SJCRH30 (cell line): ENCODE results near the gene TSFM. TPM values are rescaled to one million over a fixed set of nuclear protein-coding genes. Genes with fewer than 3 reads are reported as not detected.
"Not testable (repeated sequence)": the region's sequence is repeated elsewhere in the genome, so short reads cannot be mapped to it uniquely, and the experiment has no call there.

Experiments
- DNase-seq, 2 experiments: peaks; one replicate each; pipeline ENCODE4 v3.0.0-alpha.2; 2015 to 2020
- H3K27ac ChIP-seq: fragments of 250-450 bp; sonication (Bioruptor Pico); 2 replicates; pipeline ENCODE4 v1.5.1; 2020; ENCODE audit warnings: mild to moderate bottlenecking, moderate library complexity
- H3K27me3 ChIP-seq: fragments of 250-450 bp; sonication (Bioruptor Pico); 2 replicates; pipeline ENCODE4 v1.5.1; 2020; ENCODE audit warnings: mild to moderate bottlenecking, moderate library complexity
- H3K36me3 ChIP-seq: fragments of 250-450 bp; sonication (Bioruptor Pico); 2 replicates; pipeline ENCODE4 v1.5.1; 2020; ENCODE audit warnings: mild to moderate bottlenecking, moderate library complexity
- H3K4me1 ChIP-seq: fragments of 250-450 bp; sonication (Bioruptor Pico); 2 replicates; pipeline ENCODE4 v1.5.1; 2020; ENCODE audit warnings: mild to moderate bottlenecking, moderate library complexity
- H3K4me3 ChIP-seq: fragments of 250-450 bp; sonication (Bioruptor Pico); 2 replicates; pipeline ENCODE4 v1.5.1; 2020; ENCODE audit warnings: mild to moderate bottlenecking, moderate library complexity
- H3K9me3 ChIP-seq: fragments of 250-450 bp; sonication (Bioruptor Pico); replicated peaks from 2 replicates; pipeline ENCODE4 v1.5.1; 2020; ENCODE audit warnings: mild to moderate bottlenecking, moderate library complexity
- total RNA-seq: library from RNA; depleted of rRNA; stranded (reverse); fragments of >200 nt; shearing (Covaris generic); gene quantifications from 2 replicates; pipeline ENCODE4 v1.2.3, GENCODE V29; 2014

Gene TSFM
- total RNA-seq, 1 experiment from 2014 or later: 440 TPM

GRCh38 chr12:57817261-57817989 lies 34.8 kb downstream of the TSFM start:
- Histone ChIP-seq H3K9me3 (no peaks in the 10 kb centered on the region), H3K27me3 (no peaks in the 10 kb centered on the region), H3K4me1 (no peaks in the 10 kb centered on the region), H3K36me3 (peaks cover 34% of the 10 kb centered on the region), H3K4me3 (no peak overlapping the region), H3K27ac (no peak overlapping the region)
- no peak for DNase-seq

- H3K9me3 ChIP-seq, H3K4me3 ChIP-seq, H3K27me3 ChIP-seq, H3K27ac ChIP-seq, H3K4me1 ChIP-seq: not testable (repeated sequence)
- DNase-seq: peak; percentile 57 to 67
- peaks cover 39% of the 10 kb centered on the region for H3K36me3 ChIP-seq
These were observed 35.4 kb downstream of the TSFM start for GRCh38 chr12:57817990-57818331.

- H3K27me3 ChIP-seq, H3K9me3 ChIP-seq, H3K4me1 ChIP-seq, H3K27ac ChIP-seq, H3K4me3 ChIP-seq: not testable (repeated sequence)
- peak in 1 of 2 experiments; percentile 49 for DNase-seq
- H3K36me3 ChIP-seq: peaks cover 61% of the 10 kb centered on the region
These were observed 37.5 kb downstream of the TSFM start for GRCh38 chr12:57820119-57820518.

GRCh38 chr12:57821015-57821414 lies 38.4 kb downstream of the TSFM start:
- not testable (repeated sequence) for H3K4me1 ChIP-seq, H3K27me3 ChIP-seq, H3K27ac ChIP-seq, H3K4me3 ChIP-seq, H3K9me3 ChIP-seq
- peak in 1 of 2 experiments; percentile 67 for DNase-seq
- peaks cover 70% of the 10 kb centered on the region for H3K36me3 ChIP-seq

GRCh38 chr12:57821474-57822214 lies 39.1 kb downstream of the TSFM start:
- Histone ChIP-seq H3K27ac (no peak overlapping the region), H3K9me3 (no peaks in the 10 kb centered on the region), H3K4me1 (no peaks in the 10 kb centered on the region), H3K27me3 (no peaks in the 10 kb centered on the region), H3K36me3 (peaks cover 76% of the 10 kb centered on the region), H3K4me3 (no peak overlapping the region)
- peak; percentile 62 to 63 for DNase-seq

GRCh38 chr12:57822392-57823130 lies 40.0 kb downstream of the TSFM start:
- H3K27ac ChIP-seq: no peak overlapping the region
- H3K4me1 ChIP-seq: no peaks in the 10 kb centered on the region
- H3K36me3 ChIP-seq: peaks cover 85% of the 10 kb centered on the region
- no peak overlapping the region for H3K4me3 ChIP-seq
- H3K27me3 ChIP-seq: no peaks in the 10 kb centered on the region
- peak in 1 of 2 experiments; percentile 64 for DNase-seq
- no peaks in the 10 kb centered on the region for H3K9me3 ChIP-seq

GRCh38 chr12:57823131-57823907 lies 40.7 kb downstream of the TSFM start:
- H3K4me1 ChIP-seq: no peaks in the 10 kb centered on the region
- peak in 1 of 2 experiments; percentile 65 for DNase-seq
- no peaks in the 10 kb centered on the region for H3K27me3 ChIP-seq
- H3K9me3 ChIP-seq: no peaks in the 10 kb centered on the region
- no peak overlapping the region for H3K4me3 ChIP-seq
- H3K27ac ChIP-seq: no peak overlapping the region
- H3K36me3 ChIP-seq: peaks cover 91% of the 10 kb centered on the region

- H3K4me1 ChIP-seq: no peaks in the 10 kb centered on the region
- no peaks in the 10 kb centered on the region for H3K9me3 ChIP-seq
- H3K36me3 ChIP-seq: peaks cover 91% of the 10 kb centered on the region
- no peaks in the 10 kb centered on the region for H3K27me3 ChIP-seq
- peak in 1 of 2 experiments; percentile 65 for DNase-seq
- no peak overlapping the region for H3K27ac ChIP-seq
- H3K4me3 ChIP-seq: no peak overlapping the region
These were observed 41.5 kb downstream of the TSFM start for GRCh38 chr12:57823908-57824640.

- DNase-seq: peak in 1 of 2 experiments; percentile 65
- no peaks in the 10 kb centered on the region for H3K27me3 ChIP-seq
- no peak overlapping the region for H3K27ac ChIP-seq
- H3K4me1 ChIP-seq: no peaks in the 10 kb centered on the region
- H3K4me3 ChIP-seq: no peak overlapping the region
- H3K9me3 ChIP-seq: no peaks in the 10 kb centered on the region
- H3K36me3 ChIP-seq: peaks cover 93% of the 10 kb centered on the region
These were observed 42.9 kb downstream of the TSFM start for GRCh38 chr12:57825451-57825850.

- peaks cover 90% of the 10 kb centered on the region for H3K36me3 ChIP-seq
- no peak overlapping the region for H3K27ac ChIP-seq
- no peaks in the 10 kb centered on the region for H3K4me1 ChIP-seq
- no peaks in the 10 kb centered on the region for H3K9me3 ChIP-seq
- H3K4me3 ChIP-seq: no peak overlapping the region
- peak in 1 of 2 experiments; percentile 61 for DNase-seq
- H3K27me3 ChIP-seq: no peaks in the 10 kb centered on the region
These were observed 43.8 kb downstream of the TSFM start for GRCh38 chr12:57826400-57826799.

GRCh38 chr12:57826966-57827365 lies 44.4 kb downstream of the TSFM start:
- DNase-seq: peak in 1 of 2 experiments; percentile 67
- Histone ChIP-seq H3K36me3 (peaks cover 89% of the 10 kb centered on the region), H3K27ac (no peak overlapping the region), H3K4me3 (no peak overlapping the region), H3K27me3 (no peaks in the 10 kb centered on the region), H3K4me1 (no peaks in the 10 kb centered on the region), H3K9me3 (no peaks in the 10 kb centered on the region)

- H3K36me3 ChIP-seq: peaks cover 66% of the 10 kb centered on the region
- H3K27ac ChIP-seq: no peak overlapping the region
- no peak overlapping the region for H3K4me3 ChIP-seq
- H3K4me1 ChIP-seq: no peaks in the 10 kb centered on the region; the same call in 1 of the 2 replicates
- no peaks in the 10 kb centered on the region for H3K27me3 ChIP-seq
- no peaks in the 10 kb centered on the region for H3K9me3 ChIP-seq
- DNase-seq: peak in 1 of 2 experiments; percentile 64
These were observed 46.6 kb downstream of the TSFM start for GRCh38 chr12:57829025-57829777.

- Histone ChIP-seq H3K4me1 (no peaks in the 10 kb centered on the region; the same call in 1 of the 2 replicates), H3K36me3 (peaks cover 54% of the 10 kb centered on the region), H3K27ac (no peak overlapping the region), H3K9me3 (no peaks in the 10 kb centered on the region), H3K27me3 (no peaks in the 10 kb centered on the region), H3K4me3 (no peak overlapping the region)
- peak in 1 of 2 experiments; percentile 66 for DNase-seq
These were observed 47.8 kb downstream of the TSFM start for GRCh38 chr12:57830393-57830792.
